SK-N-MC (cell line): ENCODE results near the gene SLCO1B1.
A peak's percentile ranks its signal among the peaks of the same experiment; 100 is the strongest.
"Not testable (repeated sequence)": the region's sequence is repeated elsewhere in the genome, so short reads cannot be mapped to it uniquely, and the experiment has no call there.

Experiments used
- DNase-seq: peaks from one replicate; pipeline ENCODE4 v3.0.0-alpha.2; 2011; ENCODE audit warnings: low read depth, low spot score
- H3K27ac ChIP-seq: fragments of 200-600 bp; sonication (generic); 2 replicates; pipeline ENCODE4 v1.5.1; 2016; ENCODE audit warnings: mixed run types
- H3K36me3 ChIP-seq: fragments of 200-600 bp; sonication (generic); 2 replicates; pipeline ENCODE4 v1.6.1; 2017; ENCODE audit warnings: antibody characterized with exemption, low read length, mixed read lengths; ENCODE audit not compliant: insufficient read depth
- H3K4me3 ChIP-seq: fragments of 200-600 bp; sonication (generic); 2 replicates; pipeline ENCODE4 v1.5.1; 2016
- H3K9ac ChIP-seq: fragments of 200-600 bp; sonication (generic); 2 replicates; pipeline ENCODE4 v1.8.0; 2017; ENCODE audit warnings: mixed run types, mixed read lengths; ENCODE audit not compliant: insufficient read length
- H3K9me3 ChIP-seq: fragments of 200-600 bp; sonication (generic); 2 replicates; pipeline ENCODE4 v1.6.1; 2017; ENCODE audit warnings: low read depth, mild to moderate bottlenecking, antibody characterized with exemption, low read length, moderate library complexity, mixed read lengths
- EZH2 ChIP-seq: fragments of 200-600 bp; sonication (generic); IDR thresholded peaks from one replicate; pipeline ENCODE4 v1.6.1; 2017; ENCODE audit warnings: antibody characterized with exemption
- FOXP2 ChIP-seq: optimal IDR thresholded peaks from 2 replicates; pipeline ENCODE3; 2011; ENCODE audit warnings: mild to moderate bottlenecking, moderate library complexity; ENCODE audit not compliant: insufficient read depth; ENCODE audit errors: extremely low read length, control extremely low read depth
- POLR2AphosphoS5 ChIP-seq: IDR thresholded peaks from 2 replicates; pipeline ENCODE4 v1.6.1; 2012; ENCODE audit warnings: mild to moderate bottlenecking, low read depth, low read length, borderline replicate concordance

Gene SLCO1B1

GRCh38 chr12:21138016-21138415 is 7.0 kb downstream of the SLCO1B1 start:
- TF ChIP-seq FOXP2 = no peak
- TF ChIP-seq EZH2 = no peak
- TF ChIP-seq POLR2AphosphoS5 = no peak
- DNase-seq = no peak
- no peak overlapping the region for H3K9ac ChIP-seq
- no peak overlapping the region for H3K4me3 ChIP-seq
- no peaks in the 10 kb centered on the region for H3K36me3 ChIP-seq
- H3K27ac ChIP-seq = no peak overlapping the region
- H3K9me3 ChIP-seq = no peaks in the 10 kb centered on the region

GRCh38 chr12:21144309-21144708 is 13.3 kb downstream of the SLCO1B1 start:
- Histone ChIP-seq H3K4me3 (no peak overlapping the region), H3K36me3 (no peaks in the 10 kb centered on the region), H3K27ac (no peak overlapping the region), H3K9me3 (no peaks in the 10 kb centered on the region), H3K9ac (no peak overlapping the region)
- no peak for DNase-seq
- TF ChIP-seq EZH2 (no peak), FOXP2 (no peak), POLR2AphosphoS5 (no peak)

- not testable (repeated sequence) for DNase-seq, H3K36me3 ChIP-seq, H3K9me3 ChIP-seq, H3K9ac ChIP-seq, H3K4me3 ChIP-seq, H3K27ac ChIP-seq
These were observed 18.9 kb downstream of the SLCO1B1 start for GRCh38 chr12:21149861-21150260.

DNA sequence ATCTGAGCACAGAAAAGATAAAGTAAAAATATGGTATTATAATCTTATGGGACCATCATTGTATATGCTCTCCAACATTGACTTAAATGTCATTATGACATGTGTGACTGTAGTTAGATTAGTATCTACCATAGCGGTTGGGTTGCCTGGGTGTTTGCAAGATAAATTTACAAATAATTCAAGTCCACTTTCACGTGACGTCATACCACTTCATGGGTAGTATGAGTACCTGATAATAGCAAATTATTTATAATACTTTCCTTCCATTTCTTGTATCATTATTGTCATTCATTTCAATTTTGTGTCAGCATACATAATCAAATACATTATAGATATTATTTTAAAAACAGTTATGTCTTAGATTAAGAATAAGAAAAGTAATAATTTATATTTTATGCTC is 20.2 kb downstream of the SLCO1B1 start:
- no peak for DNase-seq
- TF ChIP-seq POLR2AphosphoS5 (no peak), EZH2 (no peak), FOXP2 (no peak)
- Histone ChIP-seq H3K27ac (no peak overlapping the region), H3K36me3 (no peaks in the 10 kb centered on the region), H3K9me3 (no peaks in the 10 kb centered on the region), H3K9ac (no peak overlapping the region), H3K4me3 (no peak overlapping the region)

DNA sequence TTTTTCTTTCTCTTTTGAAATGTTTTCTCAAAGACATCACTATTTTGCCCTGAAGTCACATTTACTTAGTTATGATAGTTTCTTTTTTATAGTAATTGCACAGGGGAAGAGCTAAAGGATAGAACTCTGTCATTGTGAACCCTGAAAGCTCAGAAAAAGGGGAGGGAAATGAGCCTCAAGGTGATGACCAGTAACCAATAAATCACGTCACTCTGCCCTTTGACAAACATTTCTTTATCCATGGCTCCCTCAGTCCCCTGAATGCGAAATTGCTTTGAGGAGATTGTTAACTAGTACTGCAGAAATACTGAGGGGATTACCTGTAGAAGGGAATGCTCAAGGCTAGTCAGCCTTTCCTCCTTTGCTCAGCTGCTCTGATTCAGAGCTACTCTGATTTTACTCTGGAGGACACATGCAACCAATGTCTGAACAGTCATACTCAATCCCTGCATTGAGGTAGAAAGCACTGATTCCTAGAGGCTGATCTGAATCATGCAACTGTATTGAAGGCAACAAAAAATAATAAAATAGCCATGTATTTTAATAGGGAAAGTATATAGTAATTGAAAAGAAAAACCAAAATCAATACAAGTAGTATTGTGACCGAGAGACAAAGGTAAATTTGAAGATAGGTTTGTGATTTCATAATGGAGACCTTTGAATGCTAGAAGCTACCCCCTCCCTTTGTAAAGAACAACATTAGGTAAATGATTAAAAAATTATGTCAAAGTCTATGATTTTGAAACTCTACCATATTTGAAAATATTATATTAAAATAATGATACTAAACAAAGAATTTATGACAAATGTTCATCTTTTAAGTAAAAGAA is 24.7 kb downstream of the SLCO1B1 start:
- Histone ChIP-seq H3K4me3 (no peak overlapping the region), H3K9ac (no peak overlapping the region), H3K27ac (no peak overlapping the region), H3K36me3 (no peaks in the 10 kb centered on the region), H3K9me3 (no peaks in the 10 kb centered on the region)
- no peak for TF ChIP-seq POLR2AphosphoS5
- no peak for TF ChIP-seq EZH2
- no peak for TF ChIP-seq FOXP2
- no peak for DNase-seq

DNA sequence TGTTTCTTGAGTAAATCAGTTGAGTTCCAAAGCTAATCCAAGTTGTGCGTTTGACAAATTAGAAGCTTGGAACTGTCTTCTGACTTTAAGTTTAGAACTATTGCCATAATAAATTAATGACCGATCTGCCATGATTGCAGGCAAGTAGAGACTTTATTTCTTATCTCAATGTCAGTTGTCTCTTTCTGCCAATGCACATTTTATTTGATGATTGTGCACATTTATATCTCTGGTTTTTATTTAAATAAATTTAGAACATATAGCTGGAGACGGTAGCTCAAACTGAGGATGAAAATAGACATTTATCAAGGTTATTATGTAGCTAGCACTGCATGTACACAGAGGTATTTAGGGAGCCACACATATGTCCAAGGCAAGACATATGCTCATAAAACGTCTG is 34.1 kb downstream of the SLCO1B1 start:
- Histone ChIP-seq H3K27ac (no peak overlapping the region), H3K9me3 (no peaks in the 10 kb centered on the region), H3K36me3 (no peaks in the 10 kb centered on the region), H3K9ac (no peak overlapping the region), H3K4me3 (no peak overlapping the region)
- no peak for TF ChIP-seq FOXP2
- no peak for DNase-seq

DNA sequence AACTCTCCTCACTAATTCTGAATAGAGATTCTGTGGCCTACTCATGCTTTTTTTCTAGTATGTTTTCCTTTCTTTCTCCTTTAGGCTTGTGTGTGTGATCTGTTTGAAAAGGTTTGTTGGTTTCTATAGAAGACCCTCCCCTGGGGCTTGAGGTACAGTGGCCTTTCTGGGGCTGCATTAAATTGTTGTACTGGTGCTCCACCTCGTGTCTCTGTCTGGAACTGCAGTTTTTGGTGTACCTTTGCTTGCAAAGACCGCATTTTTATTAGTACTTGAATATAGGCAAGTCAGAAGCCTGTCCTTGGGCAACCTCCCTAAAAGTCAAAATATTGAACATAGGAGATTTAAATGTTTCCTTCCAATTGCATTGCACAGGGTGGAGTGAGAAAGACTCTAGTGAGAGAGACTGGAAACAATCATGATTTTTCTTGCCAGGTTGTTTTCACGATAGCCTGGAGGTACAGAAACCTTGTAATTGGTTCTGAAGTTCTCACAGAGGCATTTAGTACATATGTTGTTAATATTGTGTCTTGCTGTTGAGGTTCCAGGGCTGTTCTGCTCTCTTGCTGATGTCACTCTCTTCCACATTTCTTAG is 39.0 kb downstream of the SLCO1B1 start:
- peak; percentile 53 for DNase-seq
- Histone ChIP-seq H3K4me3 (no peak overlapping the region), H3K9ac (no peak overlapping the region), H3K27ac (no peak overlapping the region), H3K36me3 (no peaks in the 10 kb centered on the region), H3K9me3 (no peaks in the 10 kb centered on the region)
- TF ChIP-seq POLR2AphosphoS5 = no peak
- no peak for TF ChIP-seq FOXP2
- no peak for TF ChIP-seq EZH2

DNA sequence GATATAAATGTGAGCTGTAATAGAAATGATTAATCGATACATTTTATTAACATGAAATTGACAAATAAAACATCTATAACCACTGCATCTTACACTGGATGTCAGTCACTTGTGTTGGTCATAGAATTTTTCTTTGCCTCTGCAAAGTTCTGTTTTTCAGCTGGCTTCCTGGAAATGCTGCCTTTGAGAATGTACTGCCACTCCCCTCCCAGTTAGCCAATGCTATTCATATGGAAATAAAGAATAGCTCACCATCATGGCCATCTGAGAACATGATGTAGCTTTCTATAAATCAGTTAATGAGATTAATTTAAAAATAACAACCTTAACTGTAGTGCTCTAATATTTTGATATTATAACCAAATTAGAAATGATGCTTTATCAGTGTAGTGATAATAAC is 41.1 kb downstream of the SLCO1B1 start:
- H3K36me3 ChIP-seq = no peaks in the 10 kb centered on the region
- no peaks in the 10 kb centered on the region for H3K9me3 ChIP-seq
- H3K27ac ChIP-seq = no peak overlapping the region
- TF ChIP-seq POLR2AphosphoS5 (no peak), FOXP2 (no peak), EZH2 (no peak)
- DNase-seq = no peak
- H3K9ac ChIP-seq = no peak overlapping the region
- H3K4me3 ChIP-seq = no peak overlapping the region
